ENCODE results near the gene ADPRM. TPM values are rescaled to one million over a fixed set of nuclear protein-coding genes. Genes with fewer than 3 reads are reported as not detected.

The ADPRM gene
- total RNA-seq, 1 donor from 2014 or later, result 13.3 TPM

Other genes with a start within 250 kb of the ADPRM start
- not detected in 2 replicates for gene MYH4, start 228.0 kb upstream of the ADPRM start, total RNA-seq
- gene MYH1, start 179.1 kb upstream of the ADPRM start, total RNA-seq, result not detected in 2 replicates
- gene MYH2, start 147.9 kb upstream of the ADPRM start, total RNA-seq, result not detected in 2 replicates
- gene MYH3, start 40.3 kb upstream of the ADPRM start, total RNA-seq, result 0.30 TPM in 1 of 2 replicates, not detected in the other
- 39.1 and 48.5 TPM in 2 replicates for gene SCO1, start 61 bp upstream of the ADPRM start, total RNA-seq
- 1.6 and 1.9 TPM in 2 replicates for gene TMEM220, start 32.4 kb downstream of the ADPRM start, total RNA-seq
- not detected in 2 replicates for gene TMEM238L, start 106.5 kb downstream of the ADPRM start, total RNA-seq
- not detected in 2 replicates for gene PIRT, start 140.5 kb downstream of the ADPRM start, total RNA-seq

Measured in renal cortical epithelial cell (primary cell).